Adrenal gland (tissue), 5 donors: ENCODE results near the gene LDB3.

Experiments
- POLR2A ChIP-seq, 2 donors: fragments of 450-650 bp; IDR thresholded peaks; one replicate each; pipeline ENCODE4 v1.6.1; 2017; ENCODE audit warnings: antibody characterized with exemption in 2 of 2, mild to moderate bottlenecking in 2 of 2, moderate library complexity in 1 of 2
- TF ChIP-seq, protein P1 (sequence below), 6 experiments: fragments of 450-650 bp in 4 of 6; fragments of 200-600 bp in 2 of 6; sonication (generic) in 1 of 6; IDR thresholded peaks; 1 replicate in 5 of 6; 2 replicates in 1 of 6; pipeline versions ENCODE4 v1.5.1 to v1.8.0; 2016 to 2021; ENCODE audit warnings: antibody characterized with exemption in 6 of 6, mild to moderate bottlenecking in 2 of 6, moderate library complexity in 1 of 6
- donor health status: DM: no; HTN: no; CAD: no.

DNA sequence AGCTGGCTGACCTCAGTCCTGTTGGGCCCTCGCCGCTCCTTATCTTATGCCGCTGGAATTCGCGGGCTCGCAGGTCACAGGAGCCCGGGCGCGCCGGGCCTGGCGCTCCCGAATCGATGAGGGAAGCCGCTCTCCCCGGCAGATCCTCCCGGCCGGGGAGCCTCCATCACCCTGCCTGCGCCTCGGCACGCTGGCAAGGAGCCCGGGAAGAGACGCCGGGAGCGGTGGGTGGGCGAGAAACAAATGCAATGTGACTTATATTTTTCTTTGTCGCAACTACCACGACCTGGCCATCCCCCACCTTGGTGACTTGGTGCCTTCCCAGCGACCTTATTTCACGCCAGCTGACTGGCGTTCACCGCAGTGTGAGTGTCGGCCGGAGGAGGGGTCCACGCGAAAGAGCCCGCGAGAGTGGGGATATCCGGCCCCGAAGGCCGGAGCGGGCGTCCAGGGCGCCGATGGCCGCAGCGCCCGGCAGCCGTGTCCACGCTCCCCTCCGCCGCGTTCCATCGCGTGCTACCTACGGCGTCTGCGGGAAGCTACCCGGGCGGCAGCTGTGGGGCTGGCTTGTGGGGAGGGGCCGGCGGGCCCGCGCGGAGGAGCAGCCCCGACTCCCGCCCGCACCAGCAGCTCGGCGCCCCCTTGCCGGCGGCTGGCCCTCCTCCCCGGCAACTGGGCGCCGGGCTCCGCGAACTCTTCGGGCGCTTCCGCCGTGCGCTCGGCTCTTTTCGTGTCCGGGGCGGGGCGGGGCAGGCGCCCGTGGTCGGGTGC lies 87.6 kb downstream of the LDB3 start:
- TF ChIP-seq, protein P1, sequence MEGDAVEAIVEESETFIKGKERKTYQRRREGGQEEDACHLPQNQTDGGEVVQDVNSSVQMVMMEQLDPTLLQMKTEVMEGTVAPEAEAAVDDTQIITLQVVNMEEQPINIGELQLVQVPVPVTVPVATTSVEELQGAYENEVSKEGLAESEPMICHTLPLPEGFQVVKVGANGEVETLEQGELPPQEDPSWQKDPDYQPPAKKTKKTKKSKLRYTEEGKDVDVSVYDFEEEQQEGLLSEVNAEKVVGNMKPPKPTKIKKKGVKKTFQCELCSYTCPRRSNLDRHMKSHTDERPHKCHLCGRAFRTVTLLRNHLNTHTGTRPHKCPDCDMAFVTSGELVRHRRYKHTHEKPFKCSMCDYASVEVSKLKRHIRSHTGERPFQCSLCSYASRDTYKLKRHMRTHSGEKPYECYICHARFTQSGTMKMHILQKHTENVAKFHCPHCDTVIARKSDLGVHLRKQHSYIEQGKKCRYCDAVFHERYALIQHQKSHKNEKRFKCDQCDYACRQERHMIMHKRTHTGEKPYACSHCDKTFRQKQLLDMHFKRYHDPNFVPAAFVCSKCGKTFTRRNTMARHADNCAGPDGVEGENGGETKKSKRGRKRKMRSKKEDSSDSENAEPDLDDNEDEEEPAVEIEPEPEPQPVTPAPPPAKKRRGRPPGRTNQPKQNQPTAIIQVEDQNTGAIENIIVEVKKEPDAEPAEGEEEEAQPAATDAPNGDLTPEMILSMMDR (IDR thresholded peaks at IDR 0.05): peak in 1 of 6 experiments; percentile 4
- TF ChIP-seq POLR2A (IDR thresholded peaks at IDR 0.05): peak; percentile 81 to 90
